ENCODE results near the gene CPLX3.

Gene CPLX3

GRCh38 chr15:74841891-74842373 lies 15.5 kb downstream of the CPLX3 start:
- CTCF ChIA-PET: interaction anchor here (0.9 to 6.1 kb wide), 12 partner anchors 8 to 72 kb away, joined by 3 to 43 read pairs (median 8); partner anchors contain the start of genes CPLX3 and CSK
- no peak for TF ChIP-seq CTCF (IDR thresholded peaks at IDR 0.05; ENCODE audit: insufficient read depth, low read length, missing control alignments)
- H3K4me3 ChIP-seq (ENCODE audit: low read depth, low read length): peak overlapping the region; percentile 87
- POLR2A ChIA-PET: interaction anchor here (1.0 kb wide), 1 partner anchor 13 kb away, joined by 3 read pairs; no protein-coding TSS in a partner anchor
- DNase-seq (ENCODE audit: low read depth, low spot score): no peak

DNA sequence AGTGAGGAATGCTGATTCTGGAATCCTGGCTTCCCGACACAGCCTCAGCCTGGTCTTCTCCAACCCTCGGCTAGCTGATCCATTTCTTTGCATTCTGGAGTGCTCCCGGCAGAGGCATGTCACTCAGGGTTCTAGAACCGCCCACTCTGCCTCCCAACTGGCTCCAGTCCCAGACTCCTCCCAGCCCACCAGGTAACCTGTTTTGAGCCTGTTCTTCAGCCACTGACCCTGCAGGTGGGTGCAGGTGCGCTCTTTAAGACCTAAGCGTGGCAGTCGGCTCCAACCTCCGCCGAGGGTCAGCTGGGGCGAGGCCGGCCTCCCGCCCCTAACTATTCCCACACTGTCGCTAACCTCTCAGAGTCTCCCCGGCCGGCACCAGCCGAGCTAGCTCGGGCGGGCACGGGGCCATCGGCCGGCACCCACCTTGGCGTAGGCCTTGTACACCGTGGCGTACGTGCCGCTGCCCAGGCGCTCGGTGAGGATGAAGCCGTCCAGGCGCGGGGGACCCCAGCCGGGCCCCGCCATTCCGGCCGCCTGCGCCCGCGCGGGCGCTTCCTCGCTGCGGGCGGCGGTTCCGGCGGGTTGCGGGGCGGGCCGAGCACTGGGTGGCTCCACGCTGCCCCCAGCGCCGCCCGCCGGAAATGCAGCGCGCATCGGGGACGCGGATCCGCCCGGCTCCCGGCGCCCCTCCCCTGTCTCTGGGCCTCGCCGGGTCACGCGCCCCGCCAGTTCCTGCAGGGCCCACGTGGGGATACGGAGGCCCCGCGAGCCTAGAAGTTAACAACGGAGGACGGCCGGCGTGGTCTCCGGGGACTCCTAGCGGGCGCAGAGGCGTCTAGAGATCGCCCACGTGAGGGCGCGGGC lies 16.4 kb downstream of the CPLX3 start, which contains the start of gene ULK3:
Gene ULK3 (minus strand): TSS at position 576 of the 864 bp plus-strand sequence. CDS start 51 bp downstream, at position 525.
- TF ChIP-seq CTCF (IDR thresholded peaks at IDR 0.05; ENCODE audit: insufficient read depth, low read length, missing control alignments): peak; percentile 71
- POLR2A ChIA-PET: interaction anchor here (1.0 kb wide), 1 partner anchor 12 kb away, joined by 3 read pairs; no protein-coding TSS in a partner anchor
- CTCF ChIA-PET: interaction anchor here (0.7 to 6.1 kb wide), 15 partner anchors 9 to 108 kb away, joined by 3 to 43 read pairs (median 6); partner anchors contain the start of gene CPLX3
- H3K4me3 ChIP-seq (ENCODE audit: low read depth, low read length): peak within 1 kb of the TSS; percentile 87
- DNase-seq (ENCODE audit: low read depth, low spot score): no peak

DNA sequence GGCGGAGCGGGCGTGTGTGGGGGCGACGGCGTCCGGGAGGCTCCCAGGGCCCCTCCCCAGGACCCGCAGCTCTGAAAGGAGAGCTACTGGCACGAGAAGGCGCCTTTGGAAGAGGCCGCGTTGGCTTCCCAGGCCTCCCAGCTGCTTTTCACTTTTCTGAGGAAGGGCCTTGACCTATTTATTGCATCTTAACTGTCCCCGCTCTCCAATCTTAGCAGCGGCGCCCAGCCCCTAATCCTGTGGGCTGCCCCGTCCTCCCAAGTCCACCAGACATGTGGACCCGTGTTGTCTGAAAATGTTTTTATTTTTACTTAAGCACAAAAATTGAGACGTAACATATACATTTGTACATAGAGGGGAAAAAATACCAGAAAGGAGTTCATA lies 17.0 kb downstream of the CPLX3 start:
- ChIA-PET CTCF (interaction anchor here (0.7 to 6.1 kb wide), 14 partner anchors 10 to 107 kb away, joined by 3 to 43 read pairs (median 6); partner anchors contain the start of gene CPLX3), POLR2A (no interaction called here)
- peak overlapping the region; percentile 87 for H3K4me3 ChIP-seq (ENCODE audit: low read depth, low read length)
- no peak for TF ChIP-seq CTCF (IDR thresholded peaks at IDR 0.05; ENCODE audit: insufficient read depth, low read length, missing control alignments)
- no peak for DNase-seq (ENCODE audit: low read depth, low spot score)

DNA sequence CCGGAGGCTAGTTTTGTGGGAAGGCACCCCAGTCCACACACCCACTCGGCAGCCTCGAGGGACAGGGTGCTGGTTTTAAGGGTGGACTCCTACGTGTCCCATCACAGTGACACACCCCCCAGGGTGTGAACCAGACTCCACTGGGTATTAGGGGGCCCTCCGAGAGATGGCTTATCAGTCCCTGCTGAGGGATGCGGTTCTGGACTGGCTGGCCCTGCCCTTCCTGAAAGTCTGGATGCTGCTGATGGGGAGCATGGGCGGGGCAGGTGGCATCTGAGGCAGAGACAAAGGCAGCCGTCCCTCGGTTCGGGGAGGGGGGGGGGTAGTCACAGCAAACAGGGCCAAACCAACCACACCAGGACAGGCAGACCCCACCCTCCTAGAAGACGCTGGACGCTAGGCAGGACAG lies 17.5 kb downstream of the CPLX3 start:
- no peak for DNase-seq (ENCODE audit: low read depth, low spot score)
- no peak overlapping the region for H3K4me3 ChIP-seq (ENCODE audit: low read depth, low read length)
- no peak for TF ChIP-seq CTCF (IDR thresholded peaks at IDR 0.05; ENCODE audit: insufficient read depth, low read length, missing control alignments)
- CTCF ChIA-PET: interaction anchor here (0.7 to 6.1 kb wide), 13 partner anchors 11 to 107 kb away, joined by 3 to 43 read pairs (median 6); partner anchors contain the start of gene CPLX3
- POLR2A ChIA-PET: interaction anchor here (0.7 kb wide), 1 partner anchor 61 kb away, joined by 4 read pairs; no protein-coding TSS in a partner anchor

GRCh38 chr15:74844319-74845207 lies 18.1 kb downstream of the CPLX3 start:
- H3K4me3 ChIP-seq (ENCODE audit: low read depth, low read length): no peak overlapping the region
- no peak for DNase-seq (ENCODE audit: low read depth, low spot score)
- CTCF ChIA-PET: interaction anchor here (1.1 to 6.1 kb wide), 7 partner anchors 25 to 106 kb away, joined by 3 to 41 read pairs (median 5); no protein-coding TSS in a partner anchor
- no peak for TF ChIP-seq CTCF (IDR thresholded peaks at IDR 0.05; ENCODE audit: insufficient read depth, low read length, missing control alignments)
- POLR2A ChIA-PET: interaction anchor here (0.7 kb wide), 1 partner anchor 61 kb away, joined by 4 read pairs; no protein-coding TSS in a partner anchor

All from AG04449 (cell line).